Panc1 (cell line): ENCODE results near the gene DPP7.

Experiments used
- POLR2AphosphoS5 ChIP-seq: IDR thresholded peaks from 2 replicates; pipeline ENCODE4 v1.6.1; 2012; ENCODE audit warnings: mild to moderate bottlenecking, low read depth, low read length, moderate library complexity
- SIN3A ChIP-seq: IDR thresholded peaks from 2 replicates; pipeline ENCODE4 v1.6.1; 2012; ENCODE audit warnings: low read depth, mild to moderate bottlenecking, low read length, moderate library complexity, borderline replicate concordance; ENCODE audit not compliant: insufficient read depth
- TCF7L2 ChIP-seq: IDR thresholded peaks from 2 replicates; pipeline ENCODE4 v1.6.1; 2011; ENCODE audit warnings: mild to moderate bottlenecking, low read depth, low read length, inconsistent platforms
- TF ChIP-seq, protein P1 (sequence below), 2 experiments: IDR thresholded peaks; 2 replicates each; pipeline ENCODE4 v1.6.1; 2011 to 2012; ENCODE audit warnings: low read depth in 2 of 2, control low read depth in 1 of 2, low read length in 1 of 2, mild to moderate bottlenecking in 1 of 2, moderate library complexity in 1 of 2; ENCODE audit not compliant: insufficient read depth in 1 of 2
- TF ChIP-seq, protein P2 (sequence below): fragments of 450-650 bp; IDR thresholded peaks from 2 replicates; pipeline ENCODE4 v1.5.1; 2017; ENCODE audit warnings: mild to moderate bottlenecking

DNA sequence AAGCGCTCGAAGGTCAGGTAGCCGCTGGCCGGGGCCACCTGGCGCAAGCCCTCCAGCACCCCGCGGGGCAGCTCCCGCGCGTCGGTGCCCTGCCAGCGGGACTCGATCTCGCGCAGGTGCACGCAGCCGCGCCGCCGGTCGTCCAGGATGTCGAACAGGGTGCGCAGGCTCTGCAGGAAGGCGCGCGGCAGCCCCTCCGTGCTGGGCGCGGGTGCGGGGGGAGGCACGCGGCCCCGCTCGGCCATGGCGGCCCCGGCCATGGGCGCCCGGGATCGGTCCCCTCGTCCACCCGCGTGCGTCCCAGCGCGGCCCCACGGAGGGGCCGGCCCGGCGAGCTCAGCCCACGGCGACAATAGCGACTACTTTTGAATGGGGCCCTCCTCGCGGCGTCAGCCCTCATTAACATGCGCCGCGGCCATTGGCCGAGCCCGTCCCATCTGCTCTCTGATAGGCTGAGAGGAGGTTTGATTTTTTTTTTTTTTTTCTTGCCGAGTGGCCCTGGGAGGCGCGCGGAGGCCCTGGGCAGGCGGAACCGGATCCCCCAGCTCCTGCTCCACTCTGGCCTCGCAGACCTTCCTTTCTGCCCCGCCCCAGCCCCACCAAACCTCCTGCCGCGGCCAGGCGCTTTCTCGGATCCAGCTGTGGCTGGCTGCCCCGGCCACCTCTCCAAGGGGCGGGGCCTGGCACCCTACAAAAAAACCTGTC lies 44.2 kb downstream of the DPP7 start, which contains the start of gene SAPCD2:
- TF ChIP-seq, protein P1, sequence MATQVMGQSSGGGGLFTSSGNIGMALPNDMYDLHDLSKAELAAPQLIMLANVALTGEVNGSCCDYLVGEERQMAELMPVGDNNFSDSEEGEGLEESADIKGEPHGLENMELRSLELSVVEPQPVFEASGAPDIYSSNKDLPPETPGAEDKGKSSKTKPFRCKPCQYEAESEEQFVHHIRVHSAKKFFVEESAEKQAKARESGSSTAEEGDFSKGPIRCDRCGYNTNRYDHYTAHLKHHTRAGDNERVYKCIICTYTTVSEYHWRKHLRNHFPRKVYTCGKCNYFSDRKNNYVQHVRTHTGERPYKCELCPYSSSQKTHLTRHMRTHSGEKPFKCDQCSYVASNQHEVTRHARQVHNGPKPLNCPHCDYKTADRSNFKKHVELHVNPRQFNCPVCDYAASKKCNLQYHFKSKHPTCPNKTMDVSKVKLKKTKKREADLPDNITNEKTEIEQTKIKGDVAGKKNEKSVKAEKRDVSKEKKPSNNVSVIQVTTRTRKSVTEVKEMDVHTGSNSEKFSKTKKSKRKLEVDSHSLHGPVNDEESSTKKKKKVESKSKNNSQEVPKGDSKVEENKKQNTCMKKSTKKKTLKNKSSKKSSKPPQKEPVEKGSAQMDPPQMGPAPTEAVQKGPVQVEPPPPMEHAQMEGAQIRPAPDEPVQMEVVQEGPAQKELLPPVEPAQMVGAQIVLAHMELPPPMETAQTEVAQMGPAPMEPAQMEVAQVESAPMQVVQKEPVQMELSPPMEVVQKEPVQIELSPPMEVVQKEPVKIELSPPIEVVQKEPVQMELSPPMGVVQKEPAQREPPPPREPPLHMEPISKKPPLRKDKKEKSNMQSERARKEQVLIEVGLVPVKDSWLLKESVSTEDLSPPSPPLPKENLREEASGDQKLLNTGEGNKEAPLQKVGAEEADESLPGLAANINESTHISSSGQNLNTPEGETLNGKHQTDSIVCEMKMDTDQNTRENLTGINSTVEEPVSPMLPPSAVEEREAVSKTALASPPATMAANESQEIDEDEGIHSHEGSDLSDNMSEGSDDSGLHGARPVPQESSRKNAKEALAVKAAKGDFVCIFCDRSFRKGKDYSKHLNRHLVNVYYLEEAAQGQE (IDR thresholded peaks at IDR 0.05; ENCODE audit: insufficient read depth in 1 of 2, low read depth in 2 of 2, low read length in 1 of 2), result no peak
- no peak for TF ChIP-seq POLR2AphosphoS5
- TF ChIP-seq, protein P2, sequence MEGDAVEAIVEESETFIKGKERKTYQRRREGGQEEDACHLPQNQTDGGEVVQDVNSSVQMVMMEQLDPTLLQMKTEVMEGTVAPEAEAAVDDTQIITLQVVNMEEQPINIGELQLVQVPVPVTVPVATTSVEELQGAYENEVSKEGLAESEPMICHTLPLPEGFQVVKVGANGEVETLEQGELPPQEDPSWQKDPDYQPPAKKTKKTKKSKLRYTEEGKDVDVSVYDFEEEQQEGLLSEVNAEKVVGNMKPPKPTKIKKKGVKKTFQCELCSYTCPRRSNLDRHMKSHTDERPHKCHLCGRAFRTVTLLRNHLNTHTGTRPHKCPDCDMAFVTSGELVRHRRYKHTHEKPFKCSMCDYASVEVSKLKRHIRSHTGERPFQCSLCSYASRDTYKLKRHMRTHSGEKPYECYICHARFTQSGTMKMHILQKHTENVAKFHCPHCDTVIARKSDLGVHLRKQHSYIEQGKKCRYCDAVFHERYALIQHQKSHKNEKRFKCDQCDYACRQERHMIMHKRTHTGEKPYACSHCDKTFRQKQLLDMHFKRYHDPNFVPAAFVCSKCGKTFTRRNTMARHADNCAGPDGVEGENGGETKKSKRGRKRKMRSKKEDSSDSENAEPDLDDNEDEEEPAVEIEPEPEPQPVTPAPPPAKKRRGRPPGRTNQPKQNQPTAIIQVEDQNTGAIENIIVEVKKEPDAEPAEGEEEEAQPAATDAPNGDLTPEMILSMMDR, result no peak
- no peak for TF ChIP-seq TCF7L2
- no peak for TF ChIP-seq SIN3A
